IPS-18c (cell line): Measurements from ENCODE around the gene PNMA1.

Experiments used
- H3K4me3 ChIP-seq: 2 replicates; pipeline ENCODE4 v1.7.0; 2013; ENCODE audit warnings: low read depth, mild to moderate bottlenecking, low read length, moderate library complexity; ENCODE audit not compliant: insufficient read depth
- H3K9me3 ChIP-seq: one replicate; pipeline ENCODE4 v1.6.1; 2013; ENCODE audit warnings: mild to moderate bottlenecking, low read length, moderate library complexity; ENCODE audit not compliant: control insufficient read depth, insufficient read depth

Gene PNMA1

DNA sequence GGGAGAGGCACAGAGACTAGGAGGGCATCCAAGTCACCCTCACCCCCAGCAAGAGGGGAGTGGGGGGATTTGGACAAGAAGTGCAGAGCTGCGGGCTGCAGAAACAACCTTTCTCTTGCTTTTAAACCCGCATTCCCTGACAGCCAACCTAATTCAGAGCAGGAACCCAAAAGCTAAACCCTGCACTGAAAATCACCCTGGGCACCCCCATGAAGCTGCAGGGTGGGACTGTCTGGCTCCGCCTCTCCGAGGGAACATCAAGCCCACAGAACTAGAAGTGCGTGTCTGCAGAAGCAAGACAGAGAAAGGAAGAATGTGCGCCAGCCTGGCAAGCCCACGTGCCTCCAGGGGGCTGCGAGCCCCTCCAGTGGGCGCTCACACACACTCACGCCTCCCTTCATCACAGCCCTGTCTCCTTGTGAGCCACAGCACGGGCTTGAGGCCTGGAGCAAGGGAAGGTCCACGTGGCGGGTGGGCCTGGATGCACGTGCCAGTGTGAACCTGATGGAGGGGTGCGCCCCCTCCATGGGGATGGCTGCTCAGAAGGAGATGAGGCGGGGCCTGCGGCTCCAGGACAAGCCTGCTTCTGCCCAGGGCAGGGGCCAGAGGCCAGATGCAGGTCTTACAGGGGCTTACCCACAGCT lies 27.8 kb upstream of the PNMA1 start:
- Histone ChIP-seq H3K9me3 (no peaks in the 10 kb centered on the region), H3K4me3 (0 out of 2 replicates have a peak overlapping the region, but pooled peaks have one; percentile 2)

DNA sequence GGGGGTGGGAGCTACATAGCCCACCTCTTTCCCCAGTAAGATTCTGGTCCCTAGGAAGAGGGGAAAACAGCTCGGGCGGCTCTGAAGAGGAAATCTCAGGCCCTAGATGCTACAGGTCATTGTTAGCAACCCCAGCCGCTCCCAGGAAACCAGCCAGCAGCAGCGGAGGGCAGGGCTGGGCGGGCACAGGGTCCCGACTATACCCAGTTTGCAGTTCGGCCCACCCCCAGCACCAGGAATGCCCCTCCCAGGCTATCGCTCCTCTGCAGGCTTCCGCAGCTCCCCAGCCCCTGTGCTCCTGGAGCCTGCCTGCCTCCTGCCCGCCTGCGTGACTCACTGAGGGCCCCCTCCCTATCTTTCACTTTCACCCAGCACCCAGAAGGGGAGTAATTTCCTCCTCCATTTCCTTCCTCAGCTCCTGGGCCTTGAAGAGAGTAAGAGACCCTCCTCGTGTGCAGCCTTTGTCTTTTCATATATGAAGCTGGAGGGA lies 27.2 kb upstream of the PNMA1 start:
- H3K4me3 ChIP-seq, result 0 out of 2 replicates have a peak overlapping the region, but pooled peaks have one; percentile 2
- no peaks in the 10 kb centered on the region for H3K9me3 ChIP-seq

GRCh38 chr14:73740618-73741326 lies 26.6 kb upstream of the PNMA1 start:
- Histone ChIP-seq H3K9me3 (no peaks in the 10 kb centered on the region), H3K4me3 (no peak overlapping the region)

GRCh38 chr14:73739899-73740617 lies 25.9 kb upstream of the PNMA1 start:
- no peaks in the 10 kb centered on the region for H3K9me3 ChIP-seq
- no peak overlapping the region for H3K4me3 ChIP-seq

GRCh38 chr14:73739174-73739898 lies 25.2 kb upstream of the PNMA1 start:
- no peak overlapping the region for H3K4me3 ChIP-seq
- H3K9me3 ChIP-seq, result no peaks in the 10 kb centered on the region

DNA sequence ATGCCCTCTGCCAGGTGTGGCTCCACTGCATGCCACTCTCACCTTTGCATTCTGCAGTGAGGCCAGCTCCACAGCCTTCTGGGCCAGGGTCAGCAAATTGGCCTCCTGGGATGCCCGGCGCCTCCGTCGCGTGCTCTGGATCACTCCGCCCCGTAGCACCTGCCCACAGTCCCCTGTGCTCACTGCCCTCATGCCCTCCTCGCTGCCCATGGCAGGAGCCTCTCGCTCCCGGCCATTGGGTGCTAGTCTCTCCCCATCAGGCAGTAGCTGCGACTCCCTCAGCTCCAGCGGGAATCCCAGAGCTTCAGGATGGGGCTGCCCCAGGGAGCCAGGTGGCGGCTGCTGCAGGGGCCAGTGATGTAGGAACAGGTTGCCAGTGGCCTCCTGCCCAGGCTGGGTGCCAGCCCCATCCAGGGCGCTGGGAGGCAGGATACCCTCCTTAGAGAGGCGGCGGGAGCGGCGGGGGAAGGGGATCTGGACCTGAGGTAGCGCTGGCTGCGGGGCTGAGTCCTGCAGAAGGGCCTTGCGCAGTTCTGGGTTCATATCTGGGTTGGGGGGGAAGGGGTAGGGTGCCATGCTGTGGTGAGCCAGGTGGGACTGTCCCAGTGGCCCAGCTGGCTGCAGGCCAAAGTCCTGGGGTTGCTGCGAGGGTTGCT lies 24.5 kb upstream of the PNMA1 start:
- Histone ChIP-seq H3K9me3 (no peaks in the 10 kb centered on the region), H3K4me3 (no peak overlapping the region)

- H3K4me3 ChIP-seq, result no peak overlapping the region
Measured at GRCh38 chr14:73736842-73737241, 22.7 kb upstream of the PNMA1 start.

GRCh38 chr14:73732006-73732405 lies 17.8 kb upstream of the PNMA1 start:
- Histone ChIP-seq H3K9me3 (no peaks in the 10 kb centered on the region), H3K4me3 (no peak overlapping the region)

More at GRCh38 chr14:73736842-73737241, 22.7 kb upstream of the PNMA1 start:
- H3K9me3 ChIP-seq, result no peaks in the 10 kb centered on the region

- Histone ChIP-seq H3K4me3 (no peak overlapping the region), H3K9me3 (no peaks in the 10 kb centered on the region)
Measured at GRCh38 chr14:73731111-73731510, 16.9 kb upstream of the PNMA1 start.

DNA sequence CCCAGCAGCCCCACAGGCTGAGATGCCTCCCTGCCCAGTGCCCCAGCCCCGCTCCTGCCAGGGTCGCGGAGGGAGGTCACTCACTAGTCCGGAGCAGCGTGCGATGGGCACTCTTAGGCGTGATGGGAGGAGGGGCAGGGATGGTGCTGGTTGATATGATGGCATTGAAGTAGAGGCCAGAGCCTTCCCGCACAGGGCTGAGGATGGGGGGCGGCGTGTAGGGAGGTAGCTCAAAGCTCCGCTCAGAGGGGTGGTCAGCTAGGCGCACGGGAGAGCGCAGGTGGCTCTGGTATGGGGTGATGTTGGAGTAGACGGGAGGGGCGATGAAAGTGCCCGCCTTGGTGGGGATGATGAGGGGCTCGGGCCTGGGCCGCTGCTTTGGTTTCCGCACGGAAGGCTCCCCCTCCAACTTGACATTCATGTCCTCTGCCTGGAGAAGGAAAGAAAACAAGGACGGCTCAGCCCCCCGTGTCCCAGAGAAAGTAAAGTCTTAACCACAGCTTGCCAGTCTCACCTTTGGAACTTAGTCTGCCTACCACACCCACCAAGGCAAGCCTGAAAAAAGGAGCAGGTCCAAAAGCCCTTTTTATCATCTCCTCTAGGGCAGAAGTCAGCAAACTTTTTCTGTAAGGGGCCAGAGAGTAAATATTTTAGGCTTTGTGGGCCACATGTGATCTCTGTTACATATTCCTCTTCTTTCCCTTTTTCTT lies 15.5 kb upstream of the PNMA1 start:
- Histone ChIP-seq H3K4me3 (no peak overlapping the region), H3K9me3 (no peaks in the 10 kb centered on the region)

DNA sequence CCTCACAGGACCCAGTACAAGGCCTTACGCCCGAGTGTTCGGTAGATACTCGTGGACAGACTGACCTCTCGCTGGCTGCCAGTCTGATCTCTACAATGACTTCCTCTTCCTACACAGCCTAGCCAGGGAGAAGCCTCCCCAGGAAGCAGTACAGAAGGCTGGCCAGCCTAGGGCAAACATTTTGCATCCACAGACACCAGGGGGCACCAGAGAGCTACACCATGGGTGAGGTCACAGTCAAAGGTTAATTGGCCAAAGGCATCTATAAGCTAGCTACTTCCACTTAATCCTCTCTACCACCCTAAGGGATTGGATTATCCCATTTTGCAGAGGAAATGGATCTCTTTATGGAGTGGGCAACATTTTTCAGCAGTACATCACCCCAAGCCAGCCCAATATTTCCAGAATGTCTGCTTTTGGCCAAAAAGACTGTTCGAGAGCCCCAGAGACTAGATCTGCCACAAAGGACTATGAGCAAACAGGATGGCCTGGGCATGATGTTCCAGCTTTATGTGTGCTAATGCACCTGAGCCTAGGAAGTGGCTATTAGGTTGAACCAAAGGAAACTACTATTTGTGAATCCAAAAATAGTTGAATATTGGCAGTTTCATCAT lies 14.6 kb upstream of the PNMA1 start:
- Histone ChIP-seq H3K9me3 (no peaks in the 10 kb centered on the region), H3K4me3 (no peak overlapping the region)

DNA sequence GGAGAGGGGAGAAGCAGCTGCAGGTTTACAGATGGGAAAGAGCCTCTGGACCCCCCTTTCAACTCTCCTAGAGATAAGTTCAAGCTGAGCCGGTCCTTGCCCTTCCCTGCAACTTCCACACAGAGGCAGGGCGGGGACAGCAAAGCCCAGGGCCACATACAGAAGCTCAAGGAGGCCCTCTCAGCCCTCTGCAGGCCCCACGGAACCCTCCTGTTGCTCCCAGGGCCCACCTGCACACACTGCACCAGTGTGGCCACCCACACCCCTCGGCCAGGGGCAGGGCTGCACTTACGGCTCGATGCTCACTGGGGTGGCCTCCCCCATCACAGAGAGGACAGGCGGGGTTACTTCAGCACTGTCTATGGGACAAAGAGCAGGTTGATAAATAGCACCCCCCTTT lies 13.0 kb upstream of the PNMA1 start:
- Histone ChIP-seq H3K9me3 (no peaks in the 10 kb centered on the region), H3K4me3 (no peak overlapping the region)

- H3K9me3 ChIP-seq, result no peaks in the 10 kb centered on the region
- H3K4me3 ChIP-seq, result no peak overlapping the region
Measured at GRCh38 chr14:73726025-73726961, 12.1 kb upstream of the PNMA1 start.

GRCh38 chr14:73725116-73726024 lies 11.2 kb upstream of the PNMA1 start:
- no peak overlapping the region for H3K4me3 ChIP-seq

More at GRCh38 chr14:73725116-73726024, 11.2 kb upstream of the PNMA1 start:
- H3K9me3 ChIP-seq, result no peaks in the 10 kb centered on the region
